ENCODE results near the gene SLC6A4.

- TF ChIP-seq POLR2AphosphoS5 (IDR thresholded peaks at IDR 0.05) (no peak), POLR2A (IDR thresholded peaks at IDR 0.05) (no peak)
Observed at GRCh38 chr17:30219315-30219714, 16.2 kb downstream of the SLC6A4 start.

Measured in breast epithelium (tissue), 3 donors.